ENCODE data around the gene PCDH9.
"Not testable (repeated sequence)": the region's sequence is repeated elsewhere in the genome, so short reads cannot be mapped to it uniquely, and the experiment has no call there.

PCDH9 gene

DNA sequence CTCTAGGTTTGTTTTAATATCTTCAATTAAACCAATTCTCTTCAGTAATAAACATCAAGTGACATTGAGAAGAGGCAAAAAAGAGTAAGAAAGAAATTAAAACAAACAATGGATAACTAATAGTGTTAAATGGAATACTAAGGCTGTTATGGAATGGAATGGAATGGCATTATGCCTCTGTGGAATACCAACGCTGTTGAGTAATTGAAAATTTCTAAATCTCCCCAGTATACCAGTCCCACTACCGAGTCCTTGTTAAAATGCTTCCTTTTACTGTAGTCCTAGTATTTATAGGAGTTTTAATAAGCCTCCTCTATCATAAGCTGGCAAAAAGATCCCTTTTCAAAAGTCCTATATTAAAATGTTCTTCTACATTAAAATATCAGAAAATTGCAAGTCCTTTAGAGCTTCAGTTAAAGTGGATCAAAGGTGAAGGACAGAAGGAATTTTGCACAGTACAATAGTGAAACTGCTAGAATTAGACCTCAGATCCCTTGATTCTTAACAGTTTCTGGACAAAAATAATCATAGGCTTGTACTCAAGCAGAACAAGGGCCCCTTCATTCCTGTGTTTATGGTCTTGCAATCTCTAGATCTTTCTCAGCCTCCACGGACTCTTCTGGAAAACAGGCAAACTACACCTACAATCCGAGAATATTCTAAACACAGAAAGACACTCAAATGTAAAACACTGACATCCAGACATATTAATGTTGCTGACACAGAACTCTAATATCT lies 128.2 kb downstream of the PCDH9 start:
- TF ChIP-seq, protein P1, sequence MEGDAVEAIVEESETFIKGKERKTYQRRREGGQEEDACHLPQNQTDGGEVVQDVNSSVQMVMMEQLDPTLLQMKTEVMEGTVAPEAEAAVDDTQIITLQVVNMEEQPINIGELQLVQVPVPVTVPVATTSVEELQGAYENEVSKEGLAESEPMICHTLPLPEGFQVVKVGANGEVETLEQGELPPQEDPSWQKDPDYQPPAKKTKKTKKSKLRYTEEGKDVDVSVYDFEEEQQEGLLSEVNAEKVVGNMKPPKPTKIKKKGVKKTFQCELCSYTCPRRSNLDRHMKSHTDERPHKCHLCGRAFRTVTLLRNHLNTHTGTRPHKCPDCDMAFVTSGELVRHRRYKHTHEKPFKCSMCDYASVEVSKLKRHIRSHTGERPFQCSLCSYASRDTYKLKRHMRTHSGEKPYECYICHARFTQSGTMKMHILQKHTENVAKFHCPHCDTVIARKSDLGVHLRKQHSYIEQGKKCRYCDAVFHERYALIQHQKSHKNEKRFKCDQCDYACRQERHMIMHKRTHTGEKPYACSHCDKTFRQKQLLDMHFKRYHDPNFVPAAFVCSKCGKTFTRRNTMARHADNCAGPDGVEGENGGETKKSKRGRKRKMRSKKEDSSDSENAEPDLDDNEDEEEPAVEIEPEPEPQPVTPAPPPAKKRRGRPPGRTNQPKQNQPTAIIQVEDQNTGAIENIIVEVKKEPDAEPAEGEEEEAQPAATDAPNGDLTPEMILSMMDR (IDR thresholded peaks at IDR 0.05; ENCODE audit: insufficient read depth, low read depth, low read length, missing control alignments), result no peak
- H3K4me3 ChIP-seq (ENCODE audit: low read length), result no peak overlapping the region
- no peak for DNase-seq (ENCODE audit: low read depth)

- peak; percentile 4 for DNase-seq (ENCODE audit: low read depth)
- TF ChIP-seq, protein P1 (IDR thresholded peaks at IDR 0.05; ENCODE audit: insufficient read depth, low read depth, low read length, missing control alignments), result no peak
- no peak overlapping the region for H3K4me3 ChIP-seq (ENCODE audit: low read length)
Observed at GRCh38 chr13:67100730-67101129, 129.4 kb downstream of the PCDH9 start.

DNA sequence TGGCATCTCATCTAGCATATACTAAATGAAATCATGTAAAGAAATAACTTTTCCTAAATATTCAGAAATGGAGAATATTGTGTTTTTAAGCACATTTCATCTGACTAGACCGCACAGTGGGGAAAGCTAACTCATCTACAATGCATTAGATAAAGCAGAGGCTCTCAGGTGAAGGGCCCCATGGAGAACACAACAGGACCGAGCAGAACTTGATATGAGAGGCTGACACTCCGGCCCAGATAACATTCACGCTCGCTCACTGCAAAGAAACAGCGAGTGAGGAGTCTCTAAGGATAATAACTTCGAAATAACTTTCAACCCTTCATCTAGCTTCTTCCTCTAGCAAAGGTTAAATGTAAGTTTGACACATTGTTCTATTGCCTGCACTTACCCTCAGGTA lies 130.6 kb downstream of the PCDH9 start:
- DNase-seq (ENCODE audit: low read depth), result no peak
- TF ChIP-seq, protein P1 (IDR thresholded peaks at IDR 0.05; ENCODE audit: insufficient read depth, low read depth, low read length, missing control alignments), result no peak
- no peak overlapping the region for H3K4me3 ChIP-seq (ENCODE audit: low read length)

GRCh38 chr13:67097892-67098452 lies 132.2 kb downstream of the PCDH9 start:
- H3K4me3 ChIP-seq (ENCODE audit: low read length), result no peak overlapping the region
- TF ChIP-seq, protein P1 (IDR thresholded peaks at IDR 0.05; ENCODE audit: insufficient read depth, low read depth, low read length, missing control alignments), result no peak
- no peak for DNase-seq (ENCODE audit: low read depth)

DNA sequence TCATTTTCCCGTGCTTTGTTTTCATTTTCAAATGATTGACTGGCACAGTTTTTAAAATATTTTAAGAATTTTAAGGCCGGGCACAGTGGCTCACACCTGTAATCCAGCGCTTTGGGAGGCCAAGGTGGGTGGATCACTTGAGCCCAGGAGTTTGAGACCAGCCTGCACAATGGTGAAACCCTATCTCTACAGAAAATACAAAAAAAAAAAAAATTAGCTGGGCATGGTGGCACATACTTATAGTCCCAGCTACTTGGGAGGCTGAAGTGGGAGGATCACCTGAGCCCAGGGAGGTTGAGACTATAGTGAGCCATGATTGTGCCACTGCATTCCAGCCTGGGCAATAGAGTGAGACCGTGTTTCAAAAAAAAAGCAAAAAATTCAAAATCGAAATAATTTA lies 133.2 kb downstream of the PCDH9 start:
- DNase-seq (ENCODE audit: low read depth), result not testable (repeated sequence)

DNA sequence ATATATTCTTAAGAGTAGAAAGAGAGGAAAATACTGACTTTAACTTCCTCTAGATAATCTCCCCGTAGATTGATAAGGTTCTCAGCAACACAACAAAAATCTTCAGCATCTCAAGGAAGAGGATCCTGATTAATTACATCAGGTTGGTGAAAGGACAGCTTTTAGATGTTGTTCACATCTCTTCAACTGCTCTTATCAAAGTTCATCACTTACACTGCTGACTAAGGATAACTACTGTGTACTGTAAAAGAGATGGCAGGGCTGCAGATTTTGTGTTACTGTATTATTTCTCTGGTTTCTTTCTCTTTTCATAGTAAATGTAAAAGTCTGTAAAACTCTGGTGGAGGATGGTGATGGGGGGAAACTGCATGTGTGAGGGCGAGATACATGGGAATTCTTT lies 133.7 kb downstream of the PCDH9 start:
- no peak for DNase-seq (ENCODE audit: low read depth)
- no peak overlapping the region for H3K4me3 ChIP-seq (ENCODE audit: low read length)
- TF ChIP-seq, protein P1 (IDR thresholded peaks at IDR 0.05; ENCODE audit: insufficient read depth, low read depth, low read length, missing control alignments), result no peak

More for the DNA sequence above, 133.2 kb downstream of the PCDH9 start:
- H3K4me3 ChIP-seq (ENCODE audit: low read length), result not testable (repeated sequence)

DNA sequence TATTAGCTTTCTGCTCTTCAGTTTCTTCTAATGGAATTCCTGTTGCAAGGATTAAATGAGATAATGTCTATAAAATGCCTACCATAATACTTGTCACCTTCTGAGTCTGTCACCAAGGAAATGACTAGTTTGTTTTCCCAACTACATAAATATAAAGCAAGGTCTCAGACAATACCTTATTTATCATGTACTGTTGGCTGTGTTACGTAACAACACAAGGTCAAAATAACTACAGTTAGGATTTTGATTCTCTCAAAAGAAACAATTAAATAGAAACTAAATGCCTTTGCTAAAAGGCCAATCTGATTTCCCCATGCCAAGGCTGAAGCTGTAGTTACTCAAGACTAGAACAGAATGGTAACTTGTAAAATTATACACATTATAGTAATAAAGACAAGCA lies 134.5 kb downstream of the PCDH9 start:
- TF ChIP-seq, protein P1 (IDR thresholded peaks at IDR 0.05; ENCODE audit: insufficient read depth, low read depth, low read length, missing control alignments), result no peak
- no peak overlapping the region for H3K4me3 ChIP-seq (ENCODE audit: low read length)
- DNase-seq (ENCODE audit: low read depth), result peak; percentile 7

Measured in epithelial cell of esophagus (primary cell).